HG02885 (cell line): Measurements from ENCODE around the gene FDX2.
"Not testable (repeated sequence)": the region's sequence is repeated elsewhere in the genome, so short reads cannot be mapped to it uniquely, and the experiment has no call there.

Experiments
- ATAC-seq: cut with Tn5 transposase; IDR thresholded peaks from one replicate; pipeline ENCODE4 v1.9.1; 2021; ENCODE audit warnings: mild to moderate bottlenecking; ENCODE audit not compliant: unreplicated experiment, poor library complexity

The FDX2 gene

DNA sequence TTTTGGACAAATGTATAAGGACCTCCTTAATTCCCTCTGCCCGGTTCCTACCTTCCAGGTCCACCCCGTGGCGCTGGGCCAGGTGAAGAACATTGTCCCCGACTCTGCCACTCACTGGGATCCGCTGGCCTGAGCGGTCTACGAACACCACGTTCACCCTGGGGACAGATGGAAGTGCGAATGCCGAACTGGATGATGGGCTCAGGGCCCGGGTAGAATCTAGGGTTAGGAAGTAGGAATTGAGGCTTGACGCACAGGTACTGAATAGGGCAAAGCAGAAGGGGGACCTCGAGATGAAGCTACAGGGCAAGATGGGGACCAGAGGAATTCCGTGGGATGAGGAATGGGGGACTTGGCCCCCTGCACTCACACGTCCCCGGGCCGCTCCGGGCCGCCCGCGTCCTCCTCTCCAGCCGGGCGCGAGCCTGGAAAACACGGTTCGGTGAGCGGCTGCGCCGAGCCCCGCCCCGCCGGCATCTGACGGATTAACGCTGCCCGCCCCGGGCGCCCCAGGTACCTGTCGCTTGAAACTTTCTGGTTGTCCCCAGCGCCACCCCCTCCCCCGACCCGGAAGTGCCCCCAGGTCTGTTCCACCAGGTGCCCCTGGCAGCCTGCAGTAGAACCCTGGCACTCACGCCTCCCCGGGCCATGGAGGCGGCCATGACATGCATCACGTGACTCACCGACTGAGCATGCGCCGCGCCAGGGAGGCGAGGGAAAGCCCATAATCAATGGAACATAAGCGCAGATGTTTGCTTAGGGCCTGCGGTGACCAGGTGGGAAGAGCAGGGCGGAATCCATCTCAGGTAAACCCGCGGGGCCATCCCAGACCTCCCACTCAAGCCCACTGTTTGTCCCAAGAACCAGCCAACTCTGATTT, at the start of gene FDX2:
TSS of gene FDX2 (minus strand) at position 681 of the 880 bp plus-strand sequence. CDS start at position 662, 19 bp downstream.
- peak; percentile 68 for ATAC-seq

DNA sequence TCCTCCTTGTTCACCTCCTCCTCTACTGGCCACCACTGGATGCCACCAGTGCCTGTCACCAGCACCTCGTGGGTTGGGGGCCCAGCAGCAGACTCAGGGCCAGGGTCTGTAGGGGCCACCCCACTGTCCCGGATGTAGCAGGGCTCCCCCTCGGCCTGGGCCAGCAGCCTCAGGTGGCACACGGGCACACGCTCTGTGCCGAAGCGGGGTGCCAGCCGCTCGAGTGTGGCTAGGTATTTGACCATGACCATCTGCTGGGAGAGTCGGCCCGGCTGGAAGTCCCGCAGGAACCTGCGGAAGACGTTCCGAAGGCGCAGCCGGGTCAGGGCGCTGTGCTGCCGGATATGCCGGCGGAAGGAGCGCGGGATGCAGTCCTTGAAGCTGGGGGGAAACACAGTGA, 49.7 kb upstream of the FDX2 start:
- no peak for ATAC-seq

DNA sequence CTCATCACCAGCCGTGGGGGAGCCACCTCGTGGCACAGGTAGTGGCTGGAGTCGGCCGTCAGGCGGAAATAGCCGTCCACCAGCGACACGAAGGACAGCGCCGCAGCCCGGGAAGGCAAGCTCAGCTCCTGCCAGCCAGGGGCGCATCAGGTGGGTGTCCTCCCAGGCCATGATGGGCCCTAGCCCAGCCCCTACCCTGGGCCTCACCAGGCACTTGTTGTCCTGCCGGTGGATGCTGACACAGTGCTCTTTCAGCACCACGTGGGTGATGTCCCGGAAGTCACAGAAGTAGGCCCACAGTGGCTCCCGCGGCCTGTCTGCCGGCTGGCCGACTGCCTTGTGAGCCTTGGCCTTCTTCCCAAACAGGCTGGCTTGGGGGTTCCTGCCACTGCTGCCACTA, 48.8 kb upstream of the FDX2 start:
- ATAC-seq: no peak

DNA sequence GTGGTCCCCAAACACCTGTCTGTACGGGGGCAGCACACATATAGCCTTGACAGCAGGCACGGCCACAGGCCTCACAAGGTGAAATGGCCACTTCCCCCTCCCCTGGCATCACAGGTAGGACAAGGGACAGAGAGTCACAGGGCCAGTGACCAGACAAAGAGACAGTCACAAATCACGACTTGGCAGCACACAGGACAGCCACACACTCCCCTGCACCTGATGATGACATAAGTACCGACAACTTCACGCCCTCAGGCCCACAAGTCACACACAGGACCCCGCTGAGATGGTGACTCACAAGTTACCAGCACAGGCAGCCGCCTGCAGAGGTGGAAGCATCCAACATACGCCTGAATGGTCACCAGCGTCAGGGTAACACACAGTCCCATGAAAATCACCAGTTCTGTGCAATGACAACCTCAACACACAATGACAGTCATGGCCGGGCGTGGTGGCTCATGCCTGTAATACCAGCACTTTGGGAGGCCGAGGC, 48.0 kb upstream of the FDX2 start:
- no peak for ATAC-seq

DNA sequence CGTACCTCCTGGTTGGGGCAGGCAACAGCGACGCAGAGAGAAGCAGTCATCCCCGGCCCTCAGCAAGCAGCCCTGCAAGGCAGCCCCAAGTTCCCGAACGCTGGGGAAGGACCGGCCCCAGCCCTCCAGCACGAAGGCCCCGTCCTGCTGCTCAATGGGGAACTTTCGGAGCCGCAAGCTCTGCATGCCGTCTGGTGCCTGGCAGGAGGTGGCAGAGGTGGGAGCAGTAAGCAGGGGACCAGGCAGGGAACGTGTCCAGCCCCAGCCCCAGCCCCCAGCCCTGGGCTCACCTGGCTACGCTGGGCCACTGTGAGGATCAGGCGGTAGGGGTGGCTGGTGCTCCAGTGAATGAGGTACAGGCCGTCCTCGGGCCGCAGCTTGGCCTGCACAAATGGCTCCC, 46.4 kb upstream of the FDX2 start:
- ATAC-seq: no peak

DNA sequence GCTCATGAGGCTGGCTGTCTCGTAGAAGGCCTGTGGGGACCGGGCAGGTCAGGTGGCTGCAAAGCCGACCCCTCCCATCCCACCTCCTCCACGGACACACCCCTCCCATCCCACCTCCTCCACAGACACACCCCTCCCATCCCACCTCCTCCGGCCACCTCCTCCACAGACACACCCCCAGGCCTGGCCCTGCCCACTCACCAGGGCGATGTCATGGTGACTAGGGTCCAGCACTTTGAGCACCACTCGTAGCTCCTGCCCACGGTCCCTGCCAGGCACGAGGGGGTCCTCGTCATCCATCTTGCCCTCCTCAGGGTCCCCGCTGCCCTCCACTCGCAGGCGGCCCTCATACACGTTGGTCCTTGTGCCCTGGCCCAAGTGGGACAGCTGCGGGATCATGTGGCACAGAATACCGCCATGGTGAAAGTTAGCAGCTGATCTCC, 45.8 kb upstream of the FDX2 start:
- ATAC-seq: no peak

DNA sequence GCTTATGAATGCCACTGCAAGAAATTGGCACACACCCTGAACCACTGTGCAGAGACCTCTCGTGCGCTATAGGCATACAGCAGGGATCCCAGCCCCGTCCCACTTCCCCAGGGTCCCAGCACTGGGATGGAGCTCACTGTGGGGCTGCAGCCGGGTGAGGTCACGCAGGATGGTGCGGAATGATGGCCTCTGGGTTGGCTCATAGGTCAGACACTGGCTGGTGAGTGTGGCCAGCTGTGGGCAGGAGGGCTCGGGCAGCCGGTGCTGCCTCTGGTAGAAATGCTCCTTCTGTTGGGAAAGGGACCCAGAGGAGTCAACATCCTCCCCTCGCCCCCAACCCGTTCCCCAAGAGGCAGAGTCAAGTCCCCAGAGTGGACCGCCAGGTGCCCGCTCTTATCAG, 40.6 kb upstream of the FDX2 start:
- ATAC-seq: no peak

DNA sequence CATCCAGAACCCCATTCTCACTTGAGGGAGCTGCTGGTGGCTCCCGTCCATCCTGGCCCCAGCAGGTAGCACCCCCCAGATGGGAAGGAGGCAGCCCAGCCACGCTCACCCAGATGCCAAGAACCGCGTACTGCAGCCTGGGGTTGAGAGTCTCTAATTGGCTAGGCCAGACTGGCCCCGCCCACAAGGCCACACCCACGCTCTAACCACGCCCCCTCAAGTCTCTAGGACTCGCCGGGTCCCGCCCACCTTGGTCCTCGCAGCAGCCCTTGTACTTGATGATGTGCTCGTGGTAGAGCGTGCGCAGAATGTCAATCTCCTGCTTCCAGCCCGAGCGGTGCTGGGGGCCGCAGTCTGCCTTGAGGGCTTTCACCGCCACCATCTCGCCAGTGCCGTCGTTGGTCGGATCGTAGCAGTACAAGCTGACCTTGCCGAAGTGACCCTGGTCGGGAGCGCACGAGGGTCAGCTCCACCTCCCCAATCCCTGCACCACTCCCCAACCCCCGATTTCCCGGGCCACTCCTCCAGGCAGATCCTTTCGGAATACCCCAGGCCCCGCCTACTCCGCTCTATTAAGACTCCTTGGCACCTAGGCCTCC, 38.1 kb upstream of the FDX2 start:
- no peak for ATAC-seq

DNA sequence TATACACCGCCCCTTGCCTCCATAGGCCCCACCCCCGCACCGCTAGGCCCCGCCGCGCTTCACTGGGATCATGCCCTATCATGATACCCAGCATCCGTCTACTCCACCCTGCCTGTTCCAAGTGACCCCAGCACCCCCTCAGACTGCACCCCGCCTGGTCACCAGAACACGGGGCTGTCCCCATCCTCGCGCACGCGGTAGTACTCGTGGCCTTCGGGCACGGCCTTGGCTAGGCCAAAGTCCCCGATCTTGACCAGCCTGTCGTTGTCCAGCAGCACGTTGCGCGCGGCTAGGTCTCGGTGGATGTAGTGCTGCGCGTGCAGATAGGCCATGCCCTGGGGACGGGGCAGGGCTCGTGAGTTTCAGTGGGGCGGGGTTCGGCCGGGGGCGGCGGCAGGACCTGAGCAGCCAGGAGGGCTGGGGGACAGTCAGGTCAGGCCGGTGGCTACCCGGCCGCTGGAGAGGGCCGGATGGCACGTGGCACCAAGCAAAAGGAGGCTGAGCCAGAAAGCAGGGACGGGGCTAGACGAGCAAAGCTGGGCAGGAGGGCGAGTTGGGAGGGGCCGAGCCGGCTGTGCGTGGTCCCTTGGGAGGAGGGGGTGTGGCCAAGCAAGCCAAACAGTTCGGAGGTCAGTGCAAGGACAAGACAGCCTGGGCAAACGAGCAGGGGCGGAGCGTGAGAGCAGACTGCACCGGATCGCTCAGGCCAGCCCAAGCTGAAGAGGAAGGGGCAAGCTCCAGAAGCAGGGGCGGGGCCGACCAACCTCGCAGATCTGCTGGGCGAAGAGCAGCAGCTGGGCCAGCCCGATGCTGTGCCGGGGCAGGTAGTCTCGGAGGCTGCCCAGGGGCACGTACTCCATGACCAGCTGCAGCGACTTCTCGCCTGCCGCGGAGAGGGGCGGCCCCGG, 37.2 kb upstream of the FDX2 start:
- ATAC-seq: no peak

DNA sequence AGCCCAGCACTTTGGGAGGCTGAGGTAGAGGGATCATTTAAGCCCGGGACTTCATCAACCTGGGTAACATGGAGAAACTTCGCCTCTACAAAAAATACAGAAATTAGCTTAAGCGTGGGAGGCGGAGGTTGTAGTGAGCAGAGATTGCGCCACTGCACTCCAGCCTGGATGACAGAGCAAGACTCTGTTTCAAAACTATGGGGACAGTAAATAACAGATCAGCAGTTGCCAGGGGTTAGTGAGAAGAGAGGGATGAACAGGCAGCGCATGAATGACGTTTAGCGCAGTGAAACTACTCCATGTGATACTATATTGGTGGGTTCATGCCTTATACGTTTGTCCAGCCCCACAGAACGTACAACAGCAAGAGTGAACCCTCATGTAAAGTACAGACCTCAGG, 30.7 kb upstream of the FDX2 start:
- ATAC-seq: no peak

DNA sequence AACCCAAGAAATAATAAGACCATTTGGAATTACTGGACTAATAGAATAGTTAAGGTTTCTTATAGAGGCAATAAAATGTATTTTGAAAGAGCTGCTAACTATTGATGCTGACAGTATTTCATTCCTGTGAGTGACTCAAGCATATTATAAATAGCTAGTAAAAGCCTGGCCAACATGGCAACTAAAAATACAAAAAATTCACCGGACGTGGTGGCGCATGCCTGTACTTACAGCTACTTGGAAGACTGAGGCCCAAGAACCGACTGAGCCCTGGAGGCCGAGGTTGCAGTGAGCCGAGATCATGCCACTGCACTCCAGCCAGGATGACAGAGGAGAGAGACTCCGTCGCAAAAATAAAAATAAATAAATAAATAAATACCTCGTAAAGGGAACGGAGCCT, 29.0 kb upstream of the FDX2 start:
- no peak for ATAC-seq

DNA sequence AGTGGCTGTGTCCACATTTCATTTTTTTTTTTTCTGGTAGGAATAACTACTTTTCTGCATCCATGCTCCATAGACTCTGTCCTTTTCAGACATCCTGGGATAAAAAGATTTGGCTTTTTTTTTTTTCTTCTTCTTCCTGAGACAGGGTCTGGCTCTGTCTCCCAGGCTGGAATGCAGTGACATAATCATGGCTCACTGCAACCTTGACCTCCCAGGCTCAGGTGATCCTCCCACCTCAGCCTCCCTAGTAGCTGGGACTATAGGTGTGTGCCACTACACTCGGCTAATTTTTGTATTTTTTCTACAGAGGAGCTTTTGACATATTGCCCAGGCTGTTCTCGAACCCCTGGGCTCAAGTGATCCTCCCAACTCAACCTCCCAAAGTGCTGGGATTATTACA, 27.7 kb upstream of the FDX2 start:
- ATAC-seq: no peak

DNA sequence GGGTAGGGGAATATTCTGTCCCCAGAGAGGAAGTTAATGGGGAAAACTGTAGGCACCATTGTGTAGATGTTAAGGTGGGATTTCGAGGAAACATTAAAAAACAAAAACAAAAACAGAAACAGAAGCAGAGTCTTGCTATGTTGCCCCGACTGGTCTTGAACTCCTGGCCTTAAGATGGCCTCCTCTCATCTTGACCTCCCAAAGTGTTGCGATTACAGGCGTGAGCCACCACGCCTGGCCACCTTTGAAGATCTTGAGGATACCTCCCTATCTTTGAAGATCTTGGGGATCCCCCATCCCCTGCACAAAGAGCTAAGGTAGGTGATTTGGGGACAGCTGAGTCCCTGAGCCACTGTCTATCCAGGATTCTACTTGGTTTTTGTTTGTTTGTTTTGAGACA, 24.2 kb upstream of the FDX2 start:
- no peak for ATAC-seq

DNA sequence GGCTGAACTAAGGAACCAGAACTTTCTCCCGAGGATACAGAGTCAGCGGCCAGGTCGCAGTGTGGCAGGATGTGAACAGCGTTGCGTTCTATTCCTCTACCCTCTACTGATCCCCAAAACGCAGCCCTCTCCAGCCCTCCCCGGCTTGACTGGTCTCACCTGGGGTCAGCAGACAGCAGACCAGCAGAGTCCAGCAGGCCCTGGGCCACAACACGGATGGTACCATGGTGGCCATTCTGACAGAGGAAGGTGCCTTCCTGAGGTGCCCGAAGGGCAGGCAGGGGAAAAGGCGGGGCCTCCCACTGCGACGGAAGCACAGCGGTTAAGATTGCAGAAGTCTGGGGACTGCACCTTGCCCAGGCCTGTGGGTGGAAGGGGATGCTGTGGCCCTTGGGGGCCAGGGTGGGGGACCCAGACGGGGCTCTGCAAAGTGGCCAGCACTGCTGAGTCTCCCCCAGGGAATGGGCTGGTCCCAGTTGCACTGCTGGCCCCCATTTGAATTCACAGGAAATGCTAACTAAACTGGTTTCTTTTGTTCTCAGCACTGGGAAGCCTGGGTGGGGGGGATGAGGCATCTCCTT, 23.7 kb upstream of the FDX2 start, which contains the start of gene ICAM3:
TSS of gene ICAM3 (minus strand) at position 245 of the 581 bp plus-strand sequence. CDS start at position 235, 10 bp downstream.
- ATAC-seq: peak; percentile 71

DNA sequence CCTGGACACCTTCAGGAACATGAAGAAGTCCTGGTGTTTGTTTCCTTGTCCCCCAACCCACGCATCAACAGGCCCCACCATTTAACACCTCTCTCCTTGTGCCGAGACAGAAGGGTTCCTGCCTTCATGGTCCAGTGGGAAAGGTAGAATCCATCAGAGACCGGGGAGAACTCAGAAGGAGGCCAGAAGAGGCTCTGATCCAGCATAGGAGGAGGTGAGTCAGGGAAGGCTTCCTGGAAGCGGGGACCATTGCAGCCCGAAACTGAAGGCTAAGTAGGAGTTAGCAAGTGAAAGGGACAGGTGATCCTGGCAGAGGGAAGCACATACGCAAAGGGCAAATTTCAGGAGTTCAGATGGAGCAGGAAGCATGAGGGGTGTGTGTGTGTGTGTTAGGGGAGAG, 23.1 kb upstream of the FDX2 start:
- ATAC-seq: no peak

DNA sequence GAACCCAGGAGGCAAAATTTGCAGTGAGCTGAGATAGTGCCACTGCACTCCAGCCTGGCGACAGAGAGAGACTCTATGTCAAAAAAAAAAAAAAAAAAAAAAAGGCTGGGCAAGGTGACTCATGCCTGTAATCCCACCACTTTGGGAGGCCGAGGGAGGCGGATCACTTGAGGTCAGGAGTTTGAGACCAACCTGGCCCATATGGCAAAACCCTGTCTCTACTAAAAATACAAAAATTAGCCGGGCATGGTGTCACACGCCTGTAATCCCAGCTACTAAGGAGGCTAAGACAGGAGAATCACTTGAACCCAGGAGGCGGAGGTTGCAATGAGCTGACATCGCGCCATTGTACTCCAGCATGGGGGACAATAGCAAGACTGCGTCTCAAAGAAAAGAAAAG, 20.9 kb upstream of the FDX2 start:
- not testable (repeated sequence) for ATAC-seq

DNA sequence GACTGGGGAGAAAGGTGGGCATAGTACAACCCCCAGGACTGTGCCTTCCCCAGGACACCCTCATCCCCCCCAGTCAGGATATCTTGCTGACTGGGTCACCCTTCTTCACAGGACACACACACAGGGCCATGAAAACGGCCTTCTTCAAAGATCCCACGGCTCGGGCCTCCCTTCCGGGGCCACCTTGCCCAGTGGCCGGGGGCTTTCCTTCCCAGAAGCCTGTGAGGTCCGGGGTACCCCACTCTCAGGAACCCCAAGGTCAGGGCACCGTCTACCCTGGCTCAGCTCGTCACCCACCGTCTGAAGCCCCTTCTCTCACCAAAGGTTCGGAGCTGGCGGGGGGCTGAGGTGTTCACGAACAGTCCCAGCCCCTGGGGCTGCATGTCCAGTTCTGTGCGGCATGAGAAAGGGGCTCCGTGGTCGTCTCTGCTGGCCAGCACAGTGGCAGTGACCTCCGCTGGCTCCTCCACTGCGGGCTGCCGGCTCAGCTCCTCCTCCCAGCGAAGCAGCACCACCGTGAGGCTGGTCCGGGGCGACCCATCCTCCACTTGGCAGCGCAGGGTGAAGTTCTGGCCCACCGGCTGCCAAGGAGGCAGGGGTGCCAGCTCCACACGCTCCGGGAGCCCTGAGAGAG, 19.7 kb upstream of the FDX2 start:
- no peak for ATAC-seq

DNA sequence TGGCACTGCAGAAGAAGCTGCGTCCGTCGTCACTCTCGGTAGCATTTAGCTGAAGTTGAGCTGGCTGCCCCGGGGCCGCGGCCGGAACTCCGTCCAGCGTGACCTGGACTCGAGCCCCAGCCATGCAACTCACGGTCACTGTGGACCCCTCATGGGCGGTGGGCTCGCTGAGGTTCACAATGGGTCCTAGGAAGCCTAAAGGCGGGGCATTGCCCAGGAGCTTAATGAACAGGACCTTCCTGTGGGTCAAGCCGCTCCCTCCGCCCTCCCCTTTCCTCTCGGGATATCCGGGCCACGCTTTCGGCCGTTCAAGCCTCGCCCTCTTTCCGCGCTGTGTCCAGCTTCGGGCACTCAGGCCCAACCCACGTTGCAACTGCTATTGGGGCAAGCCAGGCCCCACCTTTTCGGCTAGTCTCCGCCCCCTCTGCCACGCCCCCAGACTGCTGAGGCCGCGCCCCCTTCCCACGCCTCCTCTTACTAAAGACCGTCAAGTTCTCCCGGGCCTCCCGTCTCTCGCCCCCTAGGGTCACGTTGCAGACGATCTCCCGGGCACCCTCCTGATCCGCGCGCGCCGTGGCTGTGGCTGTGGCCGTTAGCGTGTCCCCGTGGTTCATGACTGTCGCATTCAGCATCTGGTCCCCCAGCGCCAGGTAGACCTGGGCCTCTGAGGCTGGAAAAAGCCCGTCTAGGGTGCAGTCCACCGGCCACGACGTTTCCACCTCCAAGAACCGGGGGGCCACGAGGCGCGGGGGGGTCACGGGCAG, 19.0 kb upstream of the FDX2 start:
- ATAC-seq: no peak
